Stomach (tissue), 9 donors: ENCODE data around the gene AADACL4. TPM values are rescaled to one million over a fixed set of nuclear protein-coding genes. Genes with fewer than 3 reads are reported as not detected.
"Not testable (repeated sequence)": the region's sequence is repeated elsewhere in the genome, so short reads cannot be mapped to it uniquely, and the experiment has no call there.

Source experiments
- DNase-seq, 2 donors: peaks; one replicate each; pipeline versions ENCODE4 v3.0.0 to v3.0.0-alpha.2; 2013 to 2019
- H3K27ac ChIP-seq, 5 donors: fragments of 200-600 bp in 4 of 5; sonication (generic) in 4 of 5; one replicate each; pipeline ENCODE4 v1.5.1; 2013 to 2019; ENCODE audit warnings: mild to moderate bottlenecking in 1 of 5, moderate library complexity in 1 of 5
- H3K27me3 ChIP-seq, 3 donors: fragments of 200-600 bp; sonication (generic); one replicate each; pipeline ENCODE4 v1.5.1; 2017 to 2019; ENCODE audit warnings: mixed run types in 1 of 3
- H3K36me3 ChIP-seq, 4 donors: fragments of 200-600 bp; sonication (generic); 1 replicate in 3 of 4; 2 replicates in 1 of 4; pipeline ENCODE4 v1.5.1; 2016 to 2019
- H3K4me1 ChIP-seq, 4 donors: fragments of 200-600 bp; sonication (generic); one replicate each; pipeline ENCODE4 v1.5.1; 2016 to 2019
- H3K4me3 ChIP-seq, 4 donors: fragments of 200-600 bp; sonication (generic) in 3 of 4; one replicate each; pipeline ENCODE4 v1.5.1; 2016 to 2019; ENCODE audit warnings: mild to moderate bottlenecking in 1 of 4
- H3K9me3 ChIP-seq, 4 donors: fragments of 200-600 bp; sonication (generic); one replicate each; pipeline ENCODE4 v1.5.1; 2016 to 2019
- CTCF ChIP-seq, 7 experiments: fragments of 450-650 bp in 4 of 7; fragments of 200-600 bp in 3 of 7; sonication (generic) in 3 of 7; IDR thresholded peaks; one replicate each; pipeline ENCODE4 v1.5.1; 2016 to 2019; ENCODE audit warnings: antibody characterized with exemption in 7 of 7, control low read depth in 2 of 7, mild to moderate bottlenecking in 1 of 7
- EP300 ChIP-seq: sonication (generic); formaldehyde crosslinking; IDR thresholded peaks from one replicate; pipeline ENCODE4 v1.6.1; 2017; ENCODE audit warnings: antibody characterized with exemption
- POLR2A ChIP-seq, 4 donors: fragments of 450-650 bp; IDR thresholded peaks; one replicate each; pipeline ENCODE4 v1.6.1; 2016; ENCODE audit warnings: antibody characterized with exemption in 4 of 4, control low read depth in 2 of 4, mild to moderate bottlenecking in 1 of 4, moderate library complexity in 1 of 4
- POLR2AphosphoS5 ChIP-seq, 3 donors: sonication (generic); formaldehyde crosslinking; IDR thresholded peaks; one replicate each; pipeline ENCODE4 v1.6.1; 2016; ENCODE audit warnings: antibody characterized with exemption in 3 of 3
- WGBS, 5 donors: extraction: QIAGEN DNeasy Blood & Tissue Kit in 3 of 5; methylation state at CpG; one replicate each; pipeline versions ENCODE4 v1.1.5 to v1.1.7; 2013 to 2018; 5-methylcytosine and 5-hydroxymethylcytosine counted together
- intact Hi-C: fragments of 100-400 bp; cut with DNase I; formaldehyde crosslinking; loops from one replicate; pipeline ENCODE4 v1.15.1; 2023; ENCODE audit warnings: low total_unique reads
- polyA plus RNA-seq, 3 donors: library from polyadenylated mRNA; stranded (reverse); fragments of 200-250 nt; gene quantifications; one replicate each; pipeline ENCODE4 v1.2.3, GENCODE V29; 2013
- total RNA-seq, 5 donors: library from RNA; depleted of rRNA; stranded (reverse); fragments of >200 nt; gene quantifications; one replicate each; pipeline versions ENCODE4 v1.1.0 to v1.2.3, GENCODE V29; 2014 to 2016
- donor health status: healthy with polysubstance abuse.
- donor health status: Bipolar disorder and iron deficiency.
- donor health status: healthy.

Gene AADACL4
- total and polyA plus RNA-seq, 8 donors: not detected

- H3K27ac ChIP-seq: no peak overlapping the region
- intact Hi-C loops: no loop called here
- H3K9me3 ChIP-seq: peaks cover 0 to 18% (median 16%) of the 10 kb centered on the region in 4 donors
- H3K27me3 ChIP-seq: no peaks in the 10 kb centered on the region
- no peak overlapping the region for H3K4me3 ChIP-seq
- TF ChIP-seq CTCF (IDR thresholded peaks at IDR 0.05) (no peak), POLR2A (IDR thresholded peaks at IDR 0.05) (no peak), EP300 (no peak), POLR2AphosphoS5 (IDR thresholded peaks at IDR 0.05) (no peak)
- no peak for DNase-seq
- WGBS, 5 donors: 78 to 87% (median 85%) methylated on average over 15 of the region's 15 CpGs
- H3K36me3 ChIP-seq: no peaks in the 10 kb centered on the region
- H3K4me1 ChIP-seq: no peaks in the 10 kb centered on the region
These were observed 22.4 kb downstream of the AADACL4 start for GRCh38 chr1:12666141-12666735.

- no peaks in the 10 kb centered on the region for H3K4me1 ChIP-seq
- H3K4me3 ChIP-seq: no peak overlapping the region
- no peak overlapping the region for H3K27ac ChIP-seq
- intact Hi-C loops: no loop called here
- H3K36me3 ChIP-seq: no peaks in the 10 kb centered on the region
- DNase-seq: no peak
- 50 to 64% (median 59%) methylated on average over 3 of the region's 3 CpGs for WGBS, 5 donors
- TF ChIP-seq EP300 (no peak), POLR2AphosphoS5 (IDR thresholded peaks at IDR 0.05) (no peak), POLR2A (IDR thresholded peaks at IDR 0.05) (no peak), CTCF (IDR thresholded peaks at IDR 0.05) (no peak)
- H3K27me3 ChIP-seq: no peaks in the 10 kb centered on the region
- H3K9me3 ChIP-seq: peaks cover 0 to 11% (median 7%) of the 10 kb centered on the region in 4 donors
These were observed 25.7 kb downstream of the AADACL4 start for GRCh38 chr1:12669529-12670068.

GRCh38 chr1:12674358-12674757 is 30.5 kb downstream of the AADACL4 start:
- Histone ChIP-seq H3K4me1 (no peaks in the 10 kb centered on the region), H3K27me3 (peaks cover 0 to 8% (median 0%) of the 10 kb centered on the region in 3 donors), H3K4me3 (no peak overlapping the region), H3K9me3 (peaks cover 0 to 2% (median 0%) of the 10 kb centered on the region in 4 donors), H3K36me3 (no peaks in the 10 kb centered on the region), H3K27ac (no peak overlapping the region)
- no peak for DNase-seq
- no peak for TF ChIP-seq EP300
- TF ChIP-seq POLR2AphosphoS5 (IDR thresholded peaks at IDR 0.05): no peak
- TF ChIP-seq CTCF (IDR thresholded peaks at IDR 0.05): no peak
- TF ChIP-seq POLR2A (IDR thresholded peaks at IDR 0.05): no peak
- intact Hi-C loops: no loop called here

GRCh38 chr1:12676122-12676521 is 32.2 kb downstream of the AADACL4 start:
- H3K4me3 ChIP-seq, H3K36me3 ChIP-seq, DNase-seq, H3K27ac ChIP-seq, intact Hi-C loops, H3K4me1 ChIP-seq, H3K9me3 ChIP-seq: not testable (repeated sequence)
- WGBS, 5 donors: 81 to 90% (median 86%) methylated on average over 4 of the region's 4 CpGs
- peaks cover 0 to 13% (median 0%) of the 10 kb centered on the region in 3 donors for H3K27me3 ChIP-seq

GRCh38 chr1:12677565-12677964 is 33.7 kb downstream of the AADACL4 start:
- WGBS, 5 donors: 63 to 92% (median 86%) methylated on average over 1 of the region's 1 CpG
- peaks cover 0 to 10% (median 5%) of the 10 kb centered on the region in 4 donors for H3K9me3 ChIP-seq
- TF ChIP-seq POLR2A (IDR thresholded peaks at IDR 0.05) (no peak), POLR2AphosphoS5 (IDR thresholded peaks at IDR 0.05) (no peak), EP300 (no peak), CTCF (IDR thresholded peaks at IDR 0.05) (no peak)
- H3K27ac ChIP-seq: no peak overlapping the region
- intact Hi-C loops: no loop called here
- H3K4me3 ChIP-seq: no peak overlapping the region
- no peaks in the 10 kb centered on the region for H3K36me3 ChIP-seq
- peaks cover 0 to 13% (median 0%) of the 10 kb centered on the region in 3 donors for H3K27me3 ChIP-seq
- H3K4me1 ChIP-seq: no peaks in the 10 kb centered on the region
- DNase-seq: no peak
